ENCODE data around the gene RXRA. TPM values are rescaled to one million over a fixed set of nuclear protein-coding genes. Genes with fewer than 3 reads are reported as not detected.

RXRA gene
- total RNA-seq, 1 experiment from 2014 or later: 29.9 TPM

DNA sequence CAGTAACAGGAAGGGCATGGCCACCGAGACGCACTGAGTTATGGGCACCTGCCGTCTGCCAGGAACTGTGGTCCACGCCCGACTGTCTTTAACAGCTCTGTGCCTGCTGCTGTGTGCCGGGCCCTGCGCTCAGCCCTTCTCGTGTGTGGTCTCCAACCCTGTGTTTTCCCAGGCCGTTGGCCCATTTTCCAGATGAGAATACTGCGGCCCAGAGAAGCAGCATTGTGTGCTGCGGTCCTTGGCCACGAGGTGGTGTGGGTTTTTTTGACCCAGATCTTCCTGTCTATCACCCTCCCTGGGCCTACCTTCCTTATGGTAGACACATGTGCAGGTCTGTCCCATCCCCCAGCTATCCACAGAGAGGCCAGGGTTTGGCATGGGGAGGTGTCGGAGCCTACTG, 47.0 kb downstream of the RXRA start:
- DNase-seq: no peak
- Histone ChIP-seq H2BK120ac (ENCODE audit: low read depth, low read length, poor library complexity, severe bottlenecking) (no peak overlapping the region), H3K27ac (ENCODE audit: insufficient read length, low read depth, low read length) (no peak overlapping the region), H2BK12ac (ENCODE audit: insufficient read length, low read depth, low read length) (no peak overlapping the region), H4K91ac (ENCODE audit: insufficient read length, low read depth, low read length) (no peak overlapping the region), H3K79me1 (ENCODE audit: insufficient read depth, low read depth, low read length, poor library complexity, severe bottlenecking) (no peaks in the 10 kb centered on the region), H3K79me2 (ENCODE audit: insufficient read depth, low read length) (peaks cover 3% of the 10 kb centered on the region; the same call in 1 of the 2 replicates), H3T11ph (ENCODE audit: low read length) (no peak overlapping the region), H3K9me3 (ENCODE audit: control insufficient read depth, low read depth, low read length) (no peaks in the 10 kb centered on the region), H4K20me1 (ENCODE audit: control insufficient read depth, insufficient read depth, insufficient read length) (no peaks in the 10 kb centered on the region), H2AK5ac (ENCODE audit: insufficient read length, low read length) (no peak overlapping the region), H2BK5ac (ENCODE audit: insufficient read length, low read length) (no peak overlapping the region), H3K56ac (ENCODE audit: insufficient read length, low read depth, low read length) (no peak overlapping the region), H3K23ac (ENCODE audit: insufficient read length, low read depth, low read length) (no peak overlapping the region), H3K4ac (ENCODE audit: low read depth, low read length) (no peak overlapping the region), H3K23me2 (ENCODE audit: insufficient read length, low read depth, low read length, poor library complexity, severe bottlenecking) (no peaks in the 10 kb centered on the region), H4K5ac (ENCODE audit: insufficient read length, low read depth, low read length) (no peak overlapping the region), H3K18ac (ENCODE audit: insufficient read length, low read depth, low read length) (no peak overlapping the region), H3K14ac (ENCODE audit: insufficient read depth, low read length) (no peak overlapping the region), H3K9ac (ENCODE audit: extremely low read depth, insufficient read length, low read length) (no peak overlapping the region), H2AFZ (ENCODE audit: low read length) (no peak overlapping the region), H3K4me1 (ENCODE audit: insufficient read depth, low read length) (no peaks in the 10 kb centered on the region), H3K27me3 (ENCODE audit: insufficient read depth, low read length) (no peaks in the 10 kb centered on the region), H2BK15ac (ENCODE audit: low read depth, low read length) (no peak overlapping the region), H2BK20ac (ENCODE audit: low read depth, low read length, poor library complexity, severe bottlenecking) (no peak overlapping the region), H4K8ac (replicated peaks; ENCODE audit: insufficient read length, low read depth, low read length) (no peak overlapping the region), H3K4me2 (ENCODE audit: insufficient read depth, insufficient read length, low read length) (no peak overlapping the region)
- H3K27me3 Mint-ChIP-seq (ENCODE audit: low read depth): no peaks in the 10 kb centered on the region
- no peaks in the 10 kb centered on the region for H3K9me3 Mint-ChIP-seq
- no peak overlapping the region for H3K27ac Mint-ChIP-seq
- no peaks in the 10 kb centered on the region; a peak in 1 of 7 replicates for H3K36me3 Mint-ChIP-seq (ENCODE audit: insufficient read depth in 1 of 3, low read depth in 3 of 3)
- peaks cover 0 to 14% of the 10 kb centered on the region in 2 experiments; a peak in 3 of 4 replicates for H3K4me1 Mint-ChIP-seq
- no CpG with 5 or more reads among the region's 13 CpGs for WGBS (ENCODE audit: extremely low coverage, insufficient read length, low lambda C conversion rate)
- no peak overlapping the region for H3K4me3 Mint-ChIP-seq
- TF ChIP-seq, protein P1, sequence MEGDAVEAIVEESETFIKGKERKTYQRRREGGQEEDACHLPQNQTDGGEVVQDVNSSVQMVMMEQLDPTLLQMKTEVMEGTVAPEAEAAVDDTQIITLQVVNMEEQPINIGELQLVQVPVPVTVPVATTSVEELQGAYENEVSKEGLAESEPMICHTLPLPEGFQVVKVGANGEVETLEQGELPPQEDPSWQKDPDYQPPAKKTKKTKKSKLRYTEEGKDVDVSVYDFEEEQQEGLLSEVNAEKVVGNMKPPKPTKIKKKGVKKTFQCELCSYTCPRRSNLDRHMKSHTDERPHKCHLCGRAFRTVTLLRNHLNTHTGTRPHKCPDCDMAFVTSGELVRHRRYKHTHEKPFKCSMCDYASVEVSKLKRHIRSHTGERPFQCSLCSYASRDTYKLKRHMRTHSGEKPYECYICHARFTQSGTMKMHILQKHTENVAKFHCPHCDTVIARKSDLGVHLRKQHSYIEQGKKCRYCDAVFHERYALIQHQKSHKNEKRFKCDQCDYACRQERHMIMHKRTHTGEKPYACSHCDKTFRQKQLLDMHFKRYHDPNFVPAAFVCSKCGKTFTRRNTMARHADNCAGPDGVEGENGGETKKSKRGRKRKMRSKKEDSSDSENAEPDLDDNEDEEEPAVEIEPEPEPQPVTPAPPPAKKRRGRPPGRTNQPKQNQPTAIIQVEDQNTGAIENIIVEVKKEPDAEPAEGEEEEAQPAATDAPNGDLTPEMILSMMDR (conservative IDR thresholded peaks at IDR 0.05): 0 out of 3 replicates have a peak, but pooled peaks have one; percentile 24
